Fibroblast of pulmonary artery (primary cell): ENCODE results near the gene CAMTA1.
"Not testable (repeated sequence)": the region's sequence is repeated elsewhere in the genome, so short reads cannot be mapped to it uniquely, and the experiment has no call there.

Experiments used
- DNase-seq: peaks from one replicate; pipeline ENCODE4 v3.0.0-alpha.2; 2010; ENCODE audit warnings: low read depth
- H3K4me3 ChIP-seq: replicated peaks from 2 replicates; pipeline ENCODE4 v1.5.1; 2011; ENCODE audit warnings: low read depth, mild to moderate bottlenecking, control low read depth, low read length, moderate library complexity
- CTCF ChIP-seq: IDR thresholded peaks from 2 replicates; pipeline ENCODE4 v1.5.1; 2011; ENCODE audit warnings: mild to moderate bottlenecking, control low read depth, low read length, inconsistent platforms; ENCODE audit errors: missing control alignments

Gene CAMTA1

GRCh38 chr1:7690076-7690475, 904.8 kb downstream of the CAMTA1 start:
- no peak for DNase-seq
- no peak overlapping the region for H3K4me3 ChIP-seq
- no peak for TF ChIP-seq CTCF

DNA sequence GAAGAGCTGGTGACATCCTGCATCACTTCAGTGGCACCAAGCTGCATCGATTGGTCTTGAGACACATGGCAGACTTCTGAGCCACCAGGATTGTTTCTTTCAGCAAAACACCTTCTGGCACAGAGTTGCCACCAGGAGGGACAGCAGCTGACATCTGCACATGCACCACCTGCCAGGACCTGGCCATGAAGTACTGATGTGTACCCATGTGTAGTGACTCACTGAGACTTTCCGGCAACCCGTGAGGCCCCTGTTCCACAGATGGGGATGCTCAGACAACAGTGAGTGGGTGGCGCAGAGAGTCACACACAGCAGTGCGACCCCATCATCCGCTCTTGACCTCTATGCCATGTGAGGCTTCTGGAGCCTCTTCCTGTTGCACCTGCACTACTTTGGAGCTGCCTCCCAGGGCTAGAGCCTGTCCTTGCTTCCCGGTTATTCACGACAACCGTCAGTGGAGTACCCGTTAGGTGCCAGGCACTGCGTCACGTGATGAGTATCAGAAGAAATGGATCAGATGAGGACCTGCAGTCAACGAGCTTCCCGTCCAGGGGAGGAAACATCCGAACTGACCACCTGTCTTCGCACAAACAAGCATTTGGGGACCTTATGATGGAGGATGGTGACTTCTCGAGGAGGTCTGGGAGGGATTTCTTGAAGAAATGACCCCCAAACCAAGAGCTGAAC, 905.4 kb downstream of the CAMTA1 start:
- TF ChIP-seq CTCF: no peak
- H3K4me3 ChIP-seq: no peak overlapping the region
- DNase-seq: no peak

GRCh38 chr1:7691576-7691975, 906.3 kb downstream of the CAMTA1 start:
- no peak for DNase-seq
- TF ChIP-seq CTCF: no peak
- H3K4me3 ChIP-seq: no peak overlapping the region

DNA sequence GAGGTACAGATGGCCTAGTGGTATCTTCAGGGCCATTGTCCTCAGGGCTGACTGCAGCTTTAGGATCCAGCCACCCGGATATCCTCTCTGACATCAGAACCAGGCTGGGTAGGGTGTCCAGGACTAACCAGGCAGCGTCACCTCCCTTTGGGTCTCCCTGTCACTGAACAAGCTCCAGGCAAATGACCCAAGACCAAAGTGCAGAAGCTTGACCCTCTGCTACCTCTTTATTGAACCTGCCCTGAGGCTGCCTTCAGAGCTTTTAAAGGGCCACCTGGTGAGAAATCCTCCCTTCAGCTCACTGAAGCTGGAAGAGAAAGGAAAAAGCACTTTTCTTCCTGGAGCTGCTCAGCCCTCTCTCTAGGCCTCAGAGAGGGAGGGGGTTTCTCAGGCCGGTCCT, 906.8 kb downstream of the CAMTA1 start:
- DNase-seq: no peak
- no peak for TF ChIP-seq CTCF

GRCh38 chr1:7693037-7693436, 907.8 kb downstream of the CAMTA1 start:
- H3K4me3 ChIP-seq, DNase-seq: not testable (repeated sequence)

More for the DNA sequence above, 906.8 kb downstream of the CAMTA1 start:
- no peak overlapping the region for H3K4me3 ChIP-seq

- no peak overlapping the region for H3K4me3 ChIP-seq
- TF ChIP-seq CTCF: no peak
- no peak for DNase-seq
Observed at GRCh38 chr1:7693662-7694061, 908.4 kb downstream of the CAMTA1 start.

GRCh38 chr1:7694600-7695496, 909.6 kb downstream of the CAMTA1 start:
- TF ChIP-seq CTCF: no peak
- DNase-seq: no peak

More at GRCh38 chr1:7694600-7695496, 909.6 kb downstream of the CAMTA1 start:
- no peak overlapping the region for H3K4me3 ChIP-seq
